ENCODE data around the gene GALNT9. TPM values are rescaled to one million over a fixed set of nuclear protein-coding genes. Genes with fewer than 3 reads are reported as not detected.
"Not testable (repeated sequence)": the region's sequence is repeated elsewhere in the genome, so short reads cannot be mapped to it uniquely, and the experiment has no call there.

Gene GALNT9
- total RNA-seq, 1 donor from 2014 or later, result not detected

GRCh38 chr12:132302466-132303358 lies 26.7 kb downstream of the GALNT9 start:
- no peak overlapping the region for H3K27ac Mint-ChIP-seq
- TF ChIP-seq, protein P1, sequence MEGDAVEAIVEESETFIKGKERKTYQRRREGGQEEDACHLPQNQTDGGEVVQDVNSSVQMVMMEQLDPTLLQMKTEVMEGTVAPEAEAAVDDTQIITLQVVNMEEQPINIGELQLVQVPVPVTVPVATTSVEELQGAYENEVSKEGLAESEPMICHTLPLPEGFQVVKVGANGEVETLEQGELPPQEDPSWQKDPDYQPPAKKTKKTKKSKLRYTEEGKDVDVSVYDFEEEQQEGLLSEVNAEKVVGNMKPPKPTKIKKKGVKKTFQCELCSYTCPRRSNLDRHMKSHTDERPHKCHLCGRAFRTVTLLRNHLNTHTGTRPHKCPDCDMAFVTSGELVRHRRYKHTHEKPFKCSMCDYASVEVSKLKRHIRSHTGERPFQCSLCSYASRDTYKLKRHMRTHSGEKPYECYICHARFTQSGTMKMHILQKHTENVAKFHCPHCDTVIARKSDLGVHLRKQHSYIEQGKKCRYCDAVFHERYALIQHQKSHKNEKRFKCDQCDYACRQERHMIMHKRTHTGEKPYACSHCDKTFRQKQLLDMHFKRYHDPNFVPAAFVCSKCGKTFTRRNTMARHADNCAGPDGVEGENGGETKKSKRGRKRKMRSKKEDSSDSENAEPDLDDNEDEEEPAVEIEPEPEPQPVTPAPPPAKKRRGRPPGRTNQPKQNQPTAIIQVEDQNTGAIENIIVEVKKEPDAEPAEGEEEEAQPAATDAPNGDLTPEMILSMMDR (IDR thresholded peaks at IDR 0.05), result no peak
- TF ChIP-seq EZH2phosphoT487 (IDR thresholded peaks at IDR 0.05), result no peak
- TF ChIP-seq EZH2 (IDR thresholded peaks at IDR 0.05), result no peak
- no peaks in the 10 kb centered on the region for H3K36me3 ChIP-seq
- H3K9me3 ChIP-seq (ENCODE audit: low read depth), result no peaks in the 10 kb centered on the region
- H3K4me1 Mint-ChIP-seq, result no peaks in the 10 kb centered on the region
- H3K36me3 Mint-ChIP-seq, result no peaks in the 10 kb centered on the region
- H3F3A ChIP-seq (ENCODE audit: low read depth), result no peaks in the 10 kb centered on the region
- no peak overlapping the region for H3K4me3 ChIP-seq
- H4K20me1 ChIP-seq (ENCODE audit: low read depth), result no peaks in the 10 kb centered on the region
- H3K27me3 ChIP-seq, result peaks cover 54% of the 10 kb centered on the region
- no peak overlapping the region for H2AFZ ChIP-seq (replicated peaks)
- H3K79me2 ChIP-seq (ENCODE audit: low read depth), result no peaks in the 10 kb centered on the region
- peaks cover 6% of the 10 kb centered on the region for H3K27me3 Mint-ChIP-seq (ENCODE audit: insufficient read depth, low read depth)
- no peak overlapping the region for H3K9ac ChIP-seq
- H3K9me3 Mint-ChIP-seq, result peaks cover 3% of the 10 kb centered on the region
- H3K4me1 ChIP-seq, result no peaks in the 10 kb centered on the region
- no peak overlapping the region for H3K4me2 ChIP-seq
- no peak overlapping the region for H3K27ac ChIP-seq
- H3K4me3 Mint-ChIP-seq, result no peak overlapping the region
- no peak for DNase-seq (ENCODE audit: low spot score)

GRCh38 chr12:132300789-132301722 lies 28.3 kb downstream of the GALNT9 start:
- Histone ChIP-seq H3K27me3 (peaks cover 54% of the 10 kb centered on the region), H3K9ac (no peak overlapping the region), H2AFZ (replicated peaks) (no peak overlapping the region), H3K4me3 (no peak overlapping the region), H3K79me2 (ENCODE audit: low read depth) (no peaks in the 10 kb centered on the region), H3K27ac (no peak overlapping the region), H3K4me2 (no peak overlapping the region), H3K9me3 (ENCODE audit: low read depth) (no peaks in the 10 kb centered on the region), H3K36me3 (no peaks in the 10 kb centered on the region), H3F3A (ENCODE audit: low read depth) (no peaks in the 10 kb centered on the region), H4K20me1 (ENCODE audit: low read depth) (no peaks in the 10 kb centered on the region), H3K4me1 (no peaks in the 10 kb centered on the region)
- no peak overlapping the region for H3K27ac Mint-ChIP-seq
- no peak for TF ChIP-seq EZH2phosphoT487 (IDR thresholded peaks at IDR 0.05)
- TF ChIP-seq, protein P1 (IDR thresholded peaks at IDR 0.05), result no peak
- no peak for TF ChIP-seq EZH2 (IDR thresholded peaks at IDR 0.05)
- no peaks in the 10 kb centered on the region for H3K4me1 Mint-ChIP-seq
- peaks cover 3% of the 10 kb centered on the region for H3K9me3 Mint-ChIP-seq
- peaks cover 2% of the 10 kb centered on the region for H3K27me3 Mint-ChIP-seq (ENCODE audit: insufficient read depth, low read depth)
- H3K36me3 Mint-ChIP-seq, result no peaks in the 10 kb centered on the region
- no peak overlapping the region for H3K4me3 Mint-ChIP-seq
- no peak for DNase-seq (ENCODE audit: low spot score)

- Histone ChIP-seq H3K36me3 (no peaks in the 10 kb centered on the region), H3K4me2 (no peak overlapping the region), H3K9me3 (ENCODE audit: low read depth) (no peaks in the 10 kb centered on the region), H3K27ac (no peak overlapping the region), H3K4me1 (no peaks in the 10 kb centered on the region), H3K27me3 (peaks cover 69% of the 10 kb centered on the region), H3F3A (ENCODE audit: low read depth) (peaks cover 5% of the 10 kb centered on the region), H4K20me1 (ENCODE audit: low read depth) (no peaks in the 10 kb centered on the region), H3K9ac (no peak overlapping the region), H3K4me3 (no peak overlapping the region), H2AFZ (replicated peaks) (no peak overlapping the region), H3K79me2 (ENCODE audit: low read depth) (no peaks in the 10 kb centered on the region)
- Mint-ChIP-seq H3K36me3 (no peaks in the 10 kb centered on the region), H3K9me3 (peaks cover 5% of the 10 kb centered on the region), H3K27me3 (ENCODE audit: insufficient read depth, low read depth) (peaks cover 11% of the 10 kb centered on the region), H3K4me1 (no peaks in the 10 kb centered on the region), H3K4me3 (no peak overlapping the region), H3K27ac (no peak overlapping the region)
- no peak for DNase-seq (ENCODE audit: low spot score)
- TF ChIP-seq, protein P1 (IDR thresholded peaks at IDR 0.05), result no peak
- no peak for TF ChIP-seq EZH2 (IDR thresholded peaks at IDR 0.05)
- no peak for TF ChIP-seq EZH2phosphoT487 (IDR thresholded peaks at IDR 0.05)
Measured at GRCh38 chr12:132296063-132296462, 33.3 kb downstream of the GALNT9 start.

GRCh38 chr12:132295561-132295960 lies 33.8 kb downstream of the GALNT9 start:
- H3K27ac ChIP-seq; H3K4me1 ChIP-seq; H3K36me3 ChIP-seq; H3K4me1 Mint-ChIP-seq; H3K36me3 Mint-ChIP-seq; H4K20me1 ChIP-seq (ENCODE audit: low read depth); H3K9me3 ChIP-seq (ENCODE audit: low read depth); H3K9me3 Mint-ChIP-seq; H3K9ac ChIP-seq; DNase-seq (ENCODE audit: low spot score); H3K27ac Mint-ChIP-seq; H3K4me3 ChIP-seq; H3K4me2 ChIP-seq; H2AFZ ChIP-seq (replicated peaks); H3K79me2 ChIP-seq (ENCODE audit: low read depth); H3K4me3 Mint-ChIP-seq; H3F3A ChIP-seq (ENCODE audit: low read depth): not testable (repeated sequence)
- H3K27me3 Mint-ChIP-seq (ENCODE audit: insufficient read depth, low read depth), result peaks cover 11% of the 10 kb centered on the region
- peaks cover 64% of the 10 kb centered on the region for H3K27me3 ChIP-seq
